ENCODE results near the gene KLK7. TPM values are rescaled to one million over a fixed set of nuclear protein-coding genes. Genes with fewer than 3 reads are reported as not detected.

The KLK7 gene
- total and polyA plus RNA-seq, 10 of the 15 experiments (the other 5 are each of a cell fraction or from before 2014, with no cell fraction given) = not detected

DNA sequence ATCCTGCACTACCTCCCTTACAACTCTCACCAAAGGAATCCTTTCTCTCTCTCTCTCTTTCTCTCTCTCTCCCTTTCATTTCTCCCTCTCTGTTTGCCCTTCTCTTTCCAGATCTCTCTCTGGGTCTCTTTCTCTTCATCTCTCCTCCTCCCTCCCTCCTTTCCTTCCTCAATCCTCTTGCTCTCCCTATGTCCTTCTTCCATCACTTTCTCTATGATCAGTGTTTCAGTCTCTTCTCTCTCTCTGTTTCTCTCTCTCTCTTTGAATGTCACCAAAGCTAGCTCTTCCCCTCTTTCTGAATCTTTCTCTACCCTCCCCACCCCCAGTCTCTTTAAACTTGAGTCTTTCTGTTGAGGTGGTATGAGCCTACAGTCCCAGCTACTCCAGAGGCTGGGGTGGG, 52.7 kb downstream of the KLK7 start:
- TF ChIP-seq GATAD2B (conservative IDR thresholded peaks at IDR 0.05; ENCODE audit: low read depth) (no peak), ZNF217 (IDR thresholded peaks at IDR 0.05) (no peak), MTA2 (IDR thresholded peaks at IDR 0.05; ENCODE audit: low read depth) (no peak), HCFC1 (IDR thresholded peaks at IDR 0.05; ENCODE audit: low read length) (no peak)
- TF ChIP-seq, protein P1, sequence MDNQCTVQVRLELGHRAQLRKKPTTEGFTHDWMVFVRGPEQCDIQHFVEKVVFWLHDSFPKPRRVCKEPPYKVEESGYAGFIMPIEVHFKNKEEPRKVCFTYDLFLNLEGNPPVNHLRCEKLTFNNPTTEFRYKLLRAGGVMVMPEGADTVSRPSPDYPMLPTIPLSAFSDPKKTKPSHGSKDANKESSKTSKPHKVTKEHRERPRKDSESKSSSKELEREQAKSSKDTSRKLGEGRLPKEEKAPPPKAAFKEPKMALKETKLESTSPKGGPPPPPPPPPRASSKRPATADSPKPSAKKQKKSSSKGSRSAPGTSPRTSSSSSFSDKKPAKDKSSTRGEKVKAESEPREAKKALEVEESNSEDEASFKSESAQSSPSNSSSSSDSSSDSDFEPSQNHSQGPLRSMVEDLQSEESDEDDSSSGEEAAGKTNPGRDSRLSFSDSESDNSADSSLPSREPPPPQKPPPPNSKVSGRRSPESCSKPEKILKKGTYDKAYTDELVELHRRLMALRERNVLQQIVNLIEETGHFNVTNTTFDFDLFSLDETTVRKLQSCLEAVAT (IDR thresholded peaks at IDR 0.05) = no peak
- TF ChIP-seq, protein P2, sequence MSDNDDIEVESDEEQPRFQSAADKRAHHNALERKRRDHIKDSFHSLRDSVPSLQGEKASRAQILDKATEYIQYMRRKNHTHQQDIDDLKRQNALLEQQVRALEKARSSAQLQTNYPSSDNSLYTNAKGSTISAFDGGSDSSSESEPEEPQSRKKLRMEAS (IDR thresholded peaks at IDR 0.05; ENCODE audit: low read depth, low read length) = no peak
- no peaks in the 10 kb centered on the region for H3K27me3 ChIP-seq (replicated peaks in 1 of 2; ENCODE audit: control insufficient read depth in 2 of 2, insufficient read depth in 2 of 2, low read length in 1 of 2)
- no peaks in the 10 kb centered on the region for H3K36me3 ChIP-seq (ENCODE audit: control insufficient read depth in 2 of 2, insufficient read depth in 2 of 2, low read length in 1 of 2)
- H3K4me1 ChIP-seq (ENCODE audit: control insufficient read depth, insufficient read depth, low read length) = no peaks in the 10 kb centered on the region
- H3K9ac ChIP-seq (ENCODE audit: control insufficient read depth, insufficient read depth, low read length) = no peak overlapping the region
- in situ Hi-C loops (cut with MboI) (loop anchor here (10.0 kb wide), 1 partner anchor 164 kb away; no protein-coding TSS in a partner anchor), intact Hi-C loops (cut with micrococcal nuclease; ENCODE audit: unreplicated experiment) (loop anchor here (5.0 kb wide), 1 partner anchor 161 kb away; no protein-coding TSS in a partner anchor)
- ChIA-PET RAD21 (ENCODE audit: unreplicated experiment) (no interaction called here), SMC1A (ENCODE audit: uncharacterized antibody, unreplicated experiment) (no interaction called here), CTCF (no interaction called here), POLR2A (no interaction called here)
- no peaks in the 10 kb centered on the region for H4K20me1 ChIP-seq (ENCODE audit: control insufficient read depth, insufficient read depth)
- H3K4me2 ChIP-seq (ENCODE audit: control insufficient read depth, insufficient read depth) = no peak overlapping the region
- no peak overlapping the region for H3K4me3 ChIP-seq
- H3K27ac ChIP-seq (ENCODE audit: control insufficient read depth, insufficient read depth) = no peak overlapping the region
- ATAC-seq (no peak), DNase-seq (ENCODE audit: low read depth, low spot score) (no peak), FAIRE-seq (no peak)
- BruUV-seq (replicated peaks) = no TSS peak
- H3K9me3 ChIP-seq (replicated peaks; ENCODE audit: control insufficient read depth, insufficient read depth, low read length) = no peaks in the 10 kb centered on the region
- no peak overlapping the region for H2AFZ ChIP-seq (ENCODE audit: control insufficient read depth, low read depth, low read length)
- no peaks in the 10 kb centered on the region for H3K79me2 ChIP-seq (ENCODE audit: control insufficient read depth, insufficient read depth, low read length)

DNA sequence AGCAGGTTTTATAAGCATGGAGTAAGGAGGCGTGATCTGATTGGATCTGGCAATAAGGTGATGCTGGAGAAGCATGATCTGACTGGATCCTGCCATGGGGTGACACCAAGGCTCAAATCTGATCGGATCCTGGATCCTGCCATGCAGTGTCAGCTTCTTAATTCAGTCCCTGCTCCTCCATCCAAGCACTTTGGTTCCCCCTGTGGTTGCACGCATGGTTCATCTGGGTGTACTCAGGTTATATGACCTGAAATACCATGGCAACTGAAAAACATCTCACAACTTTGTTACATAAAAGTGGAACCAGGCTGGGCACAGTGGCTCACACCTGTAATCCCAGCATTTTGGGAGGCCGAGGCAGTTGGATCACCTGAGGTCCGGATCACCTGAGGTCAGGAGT, 54.9 kb downstream of the KLK7 start:
- Histone ChIP-seq H3K79me2 (ENCODE audit: control insufficient read depth, insufficient read depth, low read length) (no peaks in the 10 kb centered on the region), H3K9ac (ENCODE audit: control insufficient read depth, insufficient read depth, low read length) (no peak overlapping the region), H3K4me2 (ENCODE audit: control insufficient read depth, insufficient read depth) (no peak overlapping the region), H4K20me1 (ENCODE audit: control insufficient read depth, insufficient read depth) (no peaks in the 10 kb centered on the region), H3K4me3 (no peak overlapping the region), H3K4me1 (ENCODE audit: control insufficient read depth, insufficient read depth, low read length) (no peaks in the 10 kb centered on the region), H3K27me3 (replicated peaks in 1 of 2; ENCODE audit: control insufficient read depth in 2 of 2, insufficient read depth in 2 of 2, low read length in 1 of 2) (no peaks in the 10 kb centered on the region), H3K36me3 (ENCODE audit: control insufficient read depth in 2 of 2, insufficient read depth in 2 of 2, low read length in 1 of 2) (no peaks in the 10 kb centered on the region), H3K27ac (ENCODE audit: control insufficient read depth, insufficient read depth) (no peak overlapping the region), H3K9me3 (replicated peaks; ENCODE audit: control insufficient read depth, insufficient read depth, low read length) (no peaks in the 10 kb centered on the region), H2AFZ (ENCODE audit: control insufficient read depth, low read depth, low read length) (no peak overlapping the region)
- ChIA-PET RAD21 (ENCODE audit: unreplicated experiment) (no interaction called here), SMC1A (ENCODE audit: uncharacterized antibody, unreplicated experiment) (no interaction called here), POLR2A (no interaction called here), CTCF (no interaction called here)
- in situ Hi-C loops (cut with MboI) = loop anchor here (10.0 kb wide), 1 partner anchor 394 kb away; no protein-coding TSS in a partner anchor
- no peak for FAIRE-seq
- BruUV-seq (replicated peaks) = no TSS peak
- WGBS (ENCODE audit: insufficient coverage, insufficient replicate concordance, low lambda C conversion rate, missing lambda C conversion rate) = 18% methylated on average over 5 of the region's 5 CpGs
- TF ChIP-seq RUNX3 (IDR thresholded peaks at IDR 0.05; ENCODE audit: low read length) = no peak
- no peak for TF ChIP-seq NBN (IDR thresholded peaks at IDR 0.05)
- no peak for TF ChIP-seq IKZF2 (IDR thresholded peaks at IDR 0.05)
- no peak for TF ChIP-seq CREB1 (IDR thresholded peaks at IDR 0.05; ENCODE audit: low read depth)
- TF ChIP-seq, protein P3, sequence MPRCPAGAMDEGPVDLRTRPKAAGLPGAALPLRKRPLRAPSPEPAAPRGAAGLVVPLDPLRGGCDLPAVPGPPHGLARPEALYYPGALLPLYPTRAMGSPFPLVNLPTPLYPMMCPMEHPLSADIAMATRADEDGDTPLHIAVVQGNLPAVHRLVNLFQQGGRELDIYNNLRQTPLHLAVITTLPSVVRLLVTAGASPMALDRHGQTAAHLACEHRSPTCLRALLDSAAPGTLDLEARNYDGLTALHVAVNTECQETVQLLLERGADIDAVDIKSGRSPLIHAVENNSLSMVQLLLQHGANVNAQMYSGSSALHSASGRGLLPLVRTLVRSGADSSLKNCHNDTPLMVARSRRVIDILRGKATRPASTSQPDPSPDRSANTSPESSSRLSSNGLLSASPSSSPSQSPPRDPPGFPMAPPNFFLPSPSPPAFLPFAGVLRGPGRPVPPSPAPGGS (IDR thresholded peaks at IDR 0.05; ENCODE audit: borderline replicate concordance, insufficient read depth, low read depth, low read length, poor library complexity, severe bottlenecking) = no peak
- no peak for TF ChIP-seq PML (IDR thresholded peaks at IDR 0.05; ENCODE audit: low read length)
- no peak for TF ChIP-seq RELA (IDR thresholded peaks at IDR 0.05; ENCODE audit: borderline replicate concordance, partially characterized antibody)
- no peak for TF ChIP-seq BMI1 (IDR thresholded peaks at IDR 0.05; ENCODE audit: borderline replicate concordance)
- no peak for TF ChIP-seq TBL1XR1 (IDR thresholded peaks at IDR 0.05; ENCODE audit: low read depth, low read length)
- ATAC-seq = no peak; the same call in 2 of the 3 replicates
- DNase-seq (ENCODE audit: low read depth, low spot score) = no peak
- intact Hi-C loops (cut with micrococcal nuclease; ENCODE audit: unreplicated experiment) = no loop called here
